IPS-20b (cell line): ENCODE results near the gene UQCC5.

ENCODE experiments used
- H3K27ac ChIP-seq: one replicate; pipeline ENCODE4 v1.5.1; 2013; ENCODE audit warnings: low read length
- H3K27me3 ChIP-seq: 2 replicates; pipeline ENCODE4 v1.6.1; 2013; ENCODE audit warnings: mild to moderate bottlenecking, low read length, inconsistent platforms; ENCODE audit not compliant: insufficient read depth
- H3K36me3 ChIP-seq: 2 replicates; pipeline ENCODE4 v1.6.1; 2013; ENCODE audit warnings: low read depth, mild to moderate bottlenecking, inconsistent platforms, low read length, moderate library complexity; ENCODE audit not compliant: insufficient read depth
- H3K4me1 ChIP-seq: 2 replicates; pipeline ENCODE4 v1.6.1; 2013; ENCODE audit warnings: mild to moderate bottlenecking, control low read depth, inconsistent platforms, low read length, moderate library complexity; ENCODE audit not compliant: insufficient read depth
- H3K4me3 ChIP-seq: 2 replicates; pipeline ENCODE4 v1.5.1; 2013; ENCODE audit warnings: mild to moderate bottlenecking, low read length, inconsistent platforms
- H3K9ac ChIP-seq: 2 replicates; pipeline ENCODE4 v1.6.1; 2013; ENCODE audit warnings: low read depth, mild to moderate bottlenecking, inconsistent platforms, low read length, moderate library complexity
- H3K9me3 ChIP-seq: 2 replicates; pipeline ENCODE4 v1.6.1; 2013; ENCODE audit warnings: mild to moderate bottlenecking, low read depth, low read length, inconsistent platforms; ENCODE audit not compliant: insufficient read depth

Gene UQCC5

GRCh38 chr3:52509753-52510328, 26.6 kb upstream of the UQCC5 start:
- no peak overlapping the region for H3K9ac ChIP-seq

GRCh38 chr3:52511509-52511908, 24.9 kb upstream of the UQCC5 start:
- no peaks in the 10 kb centered on the region for H3K27me3 ChIP-seq
- no peak overlapping the region for H3K9ac ChIP-seq
- no peak overlapping the region for H3K4me3 ChIP-seq
- H3K27ac ChIP-seq, result no peak overlapping the region
- no peaks in the 10 kb centered on the region for H3K9me3 ChIP-seq
- no peaks in the 10 kb centered on the region for H3K4me1 ChIP-seq
- no peaks in the 10 kb centered on the region for H3K36me3 ChIP-seq

More at GRCh38 chr3:52509753-52510328, 26.6 kb upstream of the UQCC5 start:
- no peaks in the 10 kb centered on the region for H3K27me3 ChIP-seq
- no peaks in the 10 kb centered on the region for H3K4me1 ChIP-seq
- no peaks in the 10 kb centered on the region for H3K9me3 ChIP-seq
- H3K27ac ChIP-seq, result no peak overlapping the region
- no peak overlapping the region for H3K4me3 ChIP-seq
- no peaks in the 10 kb centered on the region for H3K36me3 ChIP-seq

GRCh38 chr3:52512105-52512504, 24.3 kb upstream of the UQCC5 start:
- H3K9me3 ChIP-seq, result no peaks in the 10 kb centered on the region
- H3K36me3 ChIP-seq, result no peaks in the 10 kb centered on the region

GRCh38 chr3:52512727-52513126, 23.7 kb upstream of the UQCC5 start:
- H3K27ac ChIP-seq, result no peak overlapping the region
- H3K9ac ChIP-seq, result no peak overlapping the region
- no peak overlapping the region for H3K4me3 ChIP-seq
- peaks cover 6% of the 10 kb centered on the region for H3K27me3 ChIP-seq
- H3K9me3 ChIP-seq, result no peaks in the 10 kb centered on the region
- no peaks in the 10 kb centered on the region for H3K36me3 ChIP-seq
- no peaks in the 10 kb centered on the region for H3K4me1 ChIP-seq

More at GRCh38 chr3:52512105-52512504, 24.3 kb upstream of the UQCC5 start:
- Histone ChIP-seq H3K4me3 (no peak overlapping the region), H3K27ac (no peak overlapping the region), H3K9ac (no peak overlapping the region), H3K27me3 (no peaks in the 10 kb centered on the region), H3K4me1 (no peaks in the 10 kb centered on the region)

GRCh38 chr3:52513281-52513680, 23.1 kb upstream of the UQCC5 start:
- peaks cover 11% of the 10 kb centered on the region for H3K27me3 ChIP-seq
- no peak overlapping the region for H3K4me3 ChIP-seq
- H3K4me1 ChIP-seq, result no peaks in the 10 kb centered on the region
- H3K36me3 ChIP-seq, result no peaks in the 10 kb centered on the region
- H3K27ac ChIP-seq, result no peak overlapping the region
- no peaks in the 10 kb centered on the region for H3K9me3 ChIP-seq
- H3K9ac ChIP-seq, result no peak overlapping the region

GRCh38 chr3:52514576-52514975, 21.8 kb upstream of the UQCC5 start:
- no peaks in the 10 kb centered on the region for H3K9me3 ChIP-seq
- H3K27ac ChIP-seq, result no peak overlapping the region
- no peaks in the 10 kb centered on the region for H3K36me3 ChIP-seq
- no peak overlapping the region for H3K9ac ChIP-seq
- no peak overlapping the region for H3K4me3 ChIP-seq
- peaks cover 14% of the 10 kb centered on the region for H3K27me3 ChIP-seq
- H3K4me1 ChIP-seq, result no peaks in the 10 kb centered on the region

- H3K9ac ChIP-seq, result no peak overlapping the region
- H3K27me3 ChIP-seq, result peaks cover 14% of the 10 kb centered on the region
- H3K27ac ChIP-seq, result no peak overlapping the region
- no peaks in the 10 kb centered on the region for H3K9me3 ChIP-seq
- no peaks in the 10 kb centered on the region for H3K36me3 ChIP-seq
- H3K4me3 ChIP-seq, result no peak overlapping the region
- no peaks in the 10 kb centered on the region for H3K4me1 ChIP-seq
Measured at GRCh38 chr3:52515192-52515591, 21.2 kb upstream of the UQCC5 start.

GRCh38 chr3:52516509-52517195, 19.8 kb upstream of the UQCC5 start:
- Histone ChIP-seq H3K27me3 (peaks cover 14% of the 10 kb centered on the region), H3K4me3 (no peak overlapping the region), H3K27ac (no peak overlapping the region), H3K9me3 (no peaks in the 10 kb centered on the region), H3K36me3 (no peaks in the 10 kb centered on the region), H3K4me1 (no peaks in the 10 kb centered on the region), H3K9ac (no peak overlapping the region)

- no peak overlapping the region for H3K9ac ChIP-seq
- peak overlapping the region; percentile 65 for H3K4me3 ChIP-seq
- peaks cover under 1% of the 10 kb centered on the region; the same call in 1 of the 2 replicates for H3K36me3 ChIP-seq
- no peaks in the 10 kb centered on the region for H3K9me3 ChIP-seq
- no peak overlapping the region for H3K27ac ChIP-seq
- H3K4me1 ChIP-seq, result no peaks in the 10 kb centered on the region
- peaks cover 14% of the 10 kb centered on the region for H3K27me3 ChIP-seq
Measured at GRCh38 chr3:52517796-52518722, 18.3 kb upstream of the UQCC5 start.

GRCh38 chr3:52518723-52519444, 17.5 kb upstream of the UQCC5 start:
- Histone ChIP-seq H3K9me3 (no peaks in the 10 kb centered on the region), H3K36me3 (peaks cover 6% of the 10 kb centered on the region), H3K9ac (no peak overlapping the region), H3K4me1 (no peaks in the 10 kb centered on the region), H3K27me3 (peaks cover 14% of the 10 kb centered on the region), H3K4me3 (peak overlapping the region; percentile 65), H3K27ac (no peak overlapping the region)

GRCh38 chr3:52519445-52520140, 16.8 kb upstream of the UQCC5 start:
- Histone ChIP-seq H3K27ac (no peak overlapping the region), H3K9me3 (no peaks in the 10 kb centered on the region), H3K9ac (no peak overlapping the region), H3K36me3 (peaks cover 14% of the 10 kb centered on the region), H3K27me3 (peaks cover 14% of the 10 kb centered on the region), H3K4me1 (no peaks in the 10 kb centered on the region), H3K4me3 (peak overlapping the region; percentile 58; the same call in 1 of the 2 replicates)
